Ascending aorta (tissue), 2 donors: Measurements from ENCODE around the gene STMN3. TPM values are rescaled to one million over a fixed set of nuclear protein-coding genes. Genes with fewer than 3 reads are reported as not detected.
A peak's percentile ranks its signal among the peaks of the same experiment; 100 is the strongest.

ENCODE experiments used
- DNase-seq, 2 donors: peaks; one replicate each; pipeline ENCODE4 v3.0.0-alpha.2; 2019; ENCODE audit warnings: low spot score in 2 of 2
- H3K27ac ChIP-seq, 2 donors: fragments of 200-600 bp; sonication (generic); one replicate each; pipeline ENCODE4 v1.5.1; 2016 to 2017; ENCODE audit warnings: mild to moderate bottlenecking in 1 of 2
- H3K27me3 ChIP-seq: fragments of 200-600 bp; sonication (generic); one replicate; pipeline ENCODE4 v1.5.1; 2017
- H3K36me3 ChIP-seq, 2 donors: fragments of 200-600 bp; sonication (generic); one replicate each; pipeline ENCODE4 v1.5.1; 2016
- H3K4me1 ChIP-seq, 2 donors: fragments of 200-600 bp; sonication (generic); one replicate each; pipeline ENCODE4 v1.5.1; 2016 to 2017; ENCODE audit warnings: mild to moderate bottlenecking in 1 of 2
- H3K4me3 ChIP-seq, 2 donors: fragments of 200-600 bp; sonication (generic); one replicate each; pipeline ENCODE4 v1.5.1; 2016 to 2017; ENCODE audit warnings: mild to moderate bottlenecking in 1 of 2
- H3K9me3 ChIP-seq, 2 donors: fragments of 200-600 bp; sonication (generic); one replicate each; pipeline ENCODE4 v1.5.1; 2016
- intact Hi-C: fragments of 100-400 bp; cut with DNase I; formaldehyde crosslinking; loops from one replicate; pipeline ENCODE4 v1.15.1; 2023
- total RNA-seq: library from RNA; depleted of rRNA; stranded (reverse); fragments of >200 nt; gene quantifications from one replicate; pipeline ENCODE4 v1.1.0, GENCODE V29; 2016
- TF ChIP-seq, protein P1 (sequence below), 3 experiments: fragments of 200-600 bp in 2 of 3; fragments of 450-650 bp in 1 of 3; sonication (generic) in 2 of 3; IDR thresholded peaks; one replicate each; pipeline ENCODE4 v1.5.1; 2016 to 2019; ENCODE audit warnings: antibody characterized with exemption in 3 of 3, mild to moderate bottlenecking in 1 of 3, moderate library complexity in 1 of 3

STMN3 gene
- total RNA-seq, 1 donor from 2014 or later: 37.0 TPM

DNA sequence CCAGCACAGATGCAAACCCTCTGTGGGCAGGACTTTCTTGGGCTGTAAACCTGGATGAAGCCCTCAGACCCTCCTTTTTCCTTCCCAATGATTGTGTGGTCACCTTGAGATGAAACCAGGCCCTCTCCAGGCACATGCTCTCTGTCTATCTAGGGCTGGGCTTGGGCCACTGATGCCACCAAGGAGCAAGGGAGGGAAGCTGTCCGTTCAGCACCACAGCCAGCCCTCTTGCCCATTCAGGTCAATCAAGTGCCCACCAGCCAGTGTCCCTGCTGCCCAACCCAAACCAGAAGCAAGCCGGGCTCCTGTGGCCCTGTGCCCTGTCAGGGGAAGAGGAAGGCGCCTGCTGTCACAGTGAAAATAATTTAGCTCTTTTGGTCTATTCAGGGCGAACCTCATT, 8.0 kb downstream of the STMN3 start:
- Histone ChIP-seq H3K4me1 (peaks cover 6 to 7% of the 10 kb centered on the region in 2 donors), H3K27me3 (no peaks in the 10 kb centered on the region), H3K4me3 (no peak overlapping the region), H3K36me3 (no peaks in the 10 kb centered on the region), H3K9me3 (no peaks in the 10 kb centered on the region), H3K27ac (no peak overlapping the region)
- DNase-seq: no peak
- TF ChIP-seq, protein P1, sequence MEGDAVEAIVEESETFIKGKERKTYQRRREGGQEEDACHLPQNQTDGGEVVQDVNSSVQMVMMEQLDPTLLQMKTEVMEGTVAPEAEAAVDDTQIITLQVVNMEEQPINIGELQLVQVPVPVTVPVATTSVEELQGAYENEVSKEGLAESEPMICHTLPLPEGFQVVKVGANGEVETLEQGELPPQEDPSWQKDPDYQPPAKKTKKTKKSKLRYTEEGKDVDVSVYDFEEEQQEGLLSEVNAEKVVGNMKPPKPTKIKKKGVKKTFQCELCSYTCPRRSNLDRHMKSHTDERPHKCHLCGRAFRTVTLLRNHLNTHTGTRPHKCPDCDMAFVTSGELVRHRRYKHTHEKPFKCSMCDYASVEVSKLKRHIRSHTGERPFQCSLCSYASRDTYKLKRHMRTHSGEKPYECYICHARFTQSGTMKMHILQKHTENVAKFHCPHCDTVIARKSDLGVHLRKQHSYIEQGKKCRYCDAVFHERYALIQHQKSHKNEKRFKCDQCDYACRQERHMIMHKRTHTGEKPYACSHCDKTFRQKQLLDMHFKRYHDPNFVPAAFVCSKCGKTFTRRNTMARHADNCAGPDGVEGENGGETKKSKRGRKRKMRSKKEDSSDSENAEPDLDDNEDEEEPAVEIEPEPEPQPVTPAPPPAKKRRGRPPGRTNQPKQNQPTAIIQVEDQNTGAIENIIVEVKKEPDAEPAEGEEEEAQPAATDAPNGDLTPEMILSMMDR (IDR thresholded peaks at IDR 0.05): no peak
- intact Hi-C loops: no loop called here

DNA sequence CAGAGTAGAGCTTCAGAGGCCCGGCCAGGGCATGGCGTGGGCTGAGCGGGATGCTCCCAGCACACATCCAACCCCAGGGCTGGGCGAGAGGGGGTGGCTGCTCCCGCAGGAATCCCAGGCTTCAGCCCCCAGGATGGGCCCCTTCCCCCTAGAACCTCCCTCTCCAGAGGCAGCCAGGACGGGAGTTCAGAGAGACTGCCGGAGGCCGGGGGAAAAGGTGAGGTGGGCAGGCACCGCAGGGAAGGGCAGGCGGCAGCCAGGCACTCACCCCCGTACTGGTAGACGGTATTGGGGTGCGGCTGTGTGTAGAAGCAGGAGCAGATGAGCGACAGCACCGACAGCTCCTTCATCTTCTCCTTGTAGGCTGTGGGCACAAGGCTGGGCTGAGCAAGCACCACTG, 9.3 kb downstream of the STMN3 start:
- DNase-seq: no peak
- Histone ChIP-seq H3K36me3 (no peaks in the 10 kb centered on the region), H3K27me3 (no peaks in the 10 kb centered on the region), H3K4me1 (peaks cover 6 to 7% of the 10 kb centered on the region in 2 donors), H3K4me3 (no peak overlapping the region), H3K27ac (no peak overlapping the region), H3K9me3 (no peaks in the 10 kb centered on the region)
- TF ChIP-seq, protein P1 (IDR thresholded peaks at IDR 0.05): no peak
- intact Hi-C loops: no loop called here

DNA sequence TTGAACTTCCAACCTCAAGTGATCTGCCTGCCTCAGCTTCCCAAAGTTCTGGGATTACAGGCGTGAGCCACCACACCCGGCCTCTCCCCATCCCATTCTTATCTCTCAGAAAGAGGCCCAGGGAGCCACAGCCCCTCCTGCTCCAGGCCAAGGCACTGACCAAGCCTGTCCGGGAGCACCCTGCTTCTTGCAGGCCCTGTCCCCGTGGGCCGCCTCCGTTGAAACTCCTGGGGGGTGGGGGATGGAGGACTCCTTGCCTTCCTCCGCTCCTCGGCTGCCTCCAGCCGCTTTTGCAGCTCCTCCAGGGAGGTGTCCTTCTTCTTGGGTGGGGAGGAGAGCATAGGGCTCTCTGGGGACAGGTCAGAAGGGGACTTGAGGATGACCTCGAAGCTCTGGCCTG, 9.7 kb downstream of the STMN3 start:
- no peak overlapping the region for H3K4me3 ChIP-seq
- no peaks in the 10 kb centered on the region for H3K9me3 ChIP-seq
- intact Hi-C loops: no loop called here
- H3K4me1 ChIP-seq: peaks cover 6 to 7% of the 10 kb centered on the region in 2 donors
- H3K36me3 ChIP-seq: no peaks in the 10 kb centered on the region
- TF ChIP-seq, protein P1 (IDR thresholded peaks at IDR 0.05): no peak
- no peak for DNase-seq
- no peaks in the 10 kb centered on the region for H3K27me3 ChIP-seq
- no peak overlapping the region for H3K27ac ChIP-seq

GRCh38 chr20:63642527-63643247, 10.5 kb downstream of the STMN3 start:
- intact Hi-C loops: no loop called here
- Histone ChIP-seq H3K27me3 (no peaks in the 10 kb centered on the region), H3K4me3 (peak overlapping the region; percentile 64 to 70), H3K4me1 (peaks cover 6 to 7% of the 10 kb centered on the region in 2 donors), H3K27ac (no peak overlapping the region), H3K9me3 (no peaks in the 10 kb centered on the region), H3K36me3 (no peaks in the 10 kb centered on the region)
- DNase-seq: no peak
- TF ChIP-seq, protein P1 (IDR thresholded peaks at IDR 0.05): no peak

GRCh38 chr20:63641792-63642523, 11.3 kb downstream of the STMN3 start:
- peaks cover 6 to 7% of the 10 kb centered on the region in 2 donors for H3K4me1 ChIP-seq
- peak overlapping the region in 1 of 2 donors; percentile 65 for H3K27ac ChIP-seq
- H3K27me3 ChIP-seq: no peaks in the 10 kb centered on the region
- peak overlapping the region; percentile 64 to 70 for H3K4me3 ChIP-seq
- H3K36me3 ChIP-seq: no peaks in the 10 kb centered on the region
- intact Hi-C loops: loop anchor here (2.0 kb wide), 1 partner anchor 17 kb away; the partner anchor contains the start of gene RTEL1
- TF ChIP-seq, protein P1 (IDR thresholded peaks at IDR 0.05): peak in 2 of 3 experiments; percentile 23 to 35
- H3K9me3 ChIP-seq: no peaks in the 10 kb centered on the region
- DNase-seq: peak; percentile 57 to 89
